CD14-positive monocyte (primary cell): ENCODE measurements around the gene ABCA2. TPM values are rescaled to one million over a fixed set of nuclear protein-coding genes. Genes with fewer than 3 reads are reported as not detected.
A peak's percentile ranks its signal among the peaks of the same experiment; 100 is the strongest.

Source experiments
- DNase-seq, 3 donors: peaks; one replicate each; pipeline ENCODE4 v3.0.0-alpha.2; 2011 to 2022
- H2AFZ ChIP-seq: 2 replicates; pipeline ENCODE4 v1.6.0; 2012; ENCODE audit warnings: mild to moderate bottlenecking, low read depth, low read length, inconsistent platforms; ENCODE audit not compliant: insufficient read depth, poor library complexity, severe bottlenecking
- H3K27ac ChIP-seq, 2 donors: 1 replicate in 1 of 2; 2 replicates in 1 of 2; pipeline ENCODE4 v1.5.1; 2012 to 2013; ENCODE audit warnings: low read length in 2 of 2, control low read depth in 1 of 2, inconsistent platforms in 1 of 2, low read depth in 1 of 2, mild to moderate bottlenecking in 1 of 2
- H3K27me3 ChIP-seq, 2 donors: one replicate each; pipeline versions ENCODE4 v1.6.0 to v1.6.1; 2011 to 2013; ENCODE audit warnings: low read length in 2 of 2; ENCODE audit not compliant: control insufficient read depth in 2 of 2, insufficient read depth in 2 of 2
- H3K36me3 ChIP-seq, 2 donors: replicated peaks in 1 of 2; 1 replicate in 1 of 2; 2 replicates in 1 of 2; pipeline versions ENCODE4 v1.5.1 to v1.6.1; 2012 to 2013; ENCODE audit warnings: low read length in 2 of 2, control low read depth in 1 of 2, inconsistent platforms in 1 of 2, mild to moderate bottlenecking in 1 of 2; ENCODE audit not compliant: insufficient read depth in 2 of 2, control insufficient read depth in 1 of 2
- H3K4me1 ChIP-seq, 2 donors: 1 replicate in 1 of 2; 2 replicates in 1 of 2; pipeline versions ENCODE4 v1.5.1 to v1.6.1; 2012 to 2013; ENCODE audit warnings: low read length in 2 of 2, control low read depth in 1 of 2, inconsistent platforms in 1 of 2, mild to moderate bottlenecking in 1 of 2, moderate library complexity in 1 of 2; ENCODE audit not compliant: insufficient read depth in 2 of 2, control insufficient read depth in 1 of 2
- H3K4me2 ChIP-seq: replicated peaks from 2 replicates; pipeline ENCODE3; 2012; ENCODE audit warnings: low read length, moderate library complexity, mild to moderate bottlenecking; ENCODE audit not compliant: poor library complexity, severe bottlenecking; ENCODE audit errors: extremely low read depth
- H3K4me3 ChIP-seq, 3 experiments: fragments of 200-600 bp in 1 of 3; sonication (generic) in 1 of 3; replicated peaks in 1 of 3; 1 replicate in 2 of 3; 2 replicates in 1 of 3; pipeline ENCODE4 v1.5.1; 2011 to 2013; ENCODE audit warnings: low read length in 3 of 3, mild to moderate bottlenecking in 3 of 3, control low read depth in 2 of 3, low read depth in 2 of 3, inconsistent platforms in 1 of 3, moderate library complexity in 1 of 3
- H3K79me2 ChIP-seq: 2 replicates; pipeline ENCODE4 v1.6.0; 2012; ENCODE audit warnings: mild to moderate bottlenecking, control low read depth, inconsistent platforms, low read length, moderate library complexity; ENCODE audit not compliant: insufficient read depth
- H3K9ac ChIP-seq: 2 replicates; pipeline ENCODE4 v1.6.0; 2017; ENCODE audit warnings: low read length, mild to moderate bottlenecking; ENCODE audit not compliant: insufficient read depth, poor library complexity, severe bottlenecking
- H3K9me3 ChIP-seq, 2 donors: replicated peaks in 1 of 2; 1 replicate in 1 of 2; 2 replicates in 1 of 2; pipeline versions ENCODE4 v1.5.1 to v1.6.1; 2012 to 2013; ENCODE audit warnings: low read length in 2 of 2, control low read depth in 1 of 2; ENCODE audit not compliant: control insufficient read depth in 1 of 2, insufficient read depth in 1 of 2
- H4K20me1 ChIP-seq: 2 replicates; pipeline ENCODE4 v1.6.0; 2012; ENCODE audit warnings: mild to moderate bottlenecking, low read length, control low read depth, moderate library complexity; ENCODE audit not compliant: insufficient read depth
- H3K27ac Mint-ChIP-seq, 7 donors: one replicate each; pipeline ENCODE4 v1.8.0; 2020; ENCODE audit warnings: mild to moderate bottlenecking in 7 of 7, mixed read lengths in 7 of 7, moderate library complexity in 6 of 7, inconsistent platforms in 2 of 7
- H3K27me3 Mint-ChIP-seq, 3 donors: one replicate each; pipeline ENCODE4 v1.8.0; 2021 to 2022; ENCODE audit warnings: low read depth in 3 of 3, mild to moderate bottlenecking in 3 of 3, mixed read lengths in 3 of 3, moderate library complexity in 3 of 3, inconsistent platforms in 1 of 3
- H3K36me3 Mint-ChIP-seq, 2 donors: one replicate each; pipeline ENCODE4 v1.8.0; 2020; ENCODE audit warnings: mixed read lengths in 2 of 2, inconsistent platforms in 1 of 2, mild to moderate bottlenecking in 1 of 2
- H3K4me1 Mint-ChIP-seq: one replicate; pipeline ENCODE4 v1.8.0; 2020; ENCODE audit warnings: mild to moderate bottlenecking, mixed read lengths
- H3K4me3 Mint-ChIP-seq, 2 donors: one replicate each; pipeline ENCODE4 v1.8.0; 2020; ENCODE audit warnings: mild to moderate bottlenecking in 2 of 2, mixed read lengths in 2 of 2, moderate library complexity in 1 of 2
- H3K9me3 Mint-ChIP-seq, 7 donors: one replicate each; pipeline ENCODE4 v1.8.0; 2020 to 2022; ENCODE audit warnings: mixed read lengths in 7 of 7, mild to moderate bottlenecking in 6 of 7, moderate library complexity in 6 of 7, inconsistent platforms in 2 of 7
- WGBS: methylation state at CpG from one replicate; pipeline ENCODE4 v1.1.5; 2013; ENCODE audit warnings: missing lambda C conversion rate; ENCODE audit not compliant: insufficient coverage; 5-methylcytosine and 5-hydroxymethylcytosine counted together
- intact Hi-C, 2 donors: fragments of 100-400 bp; cut with micrococcal nuclease; formaldehyde crosslinking; loops; one replicate each; pipeline versions ENCODE4 v1.15.0 to v1.15.1; 2023
- polyA plus RNA-seq, 3 donors: library from polyadenylated mRNA; depleted of rRNA in 1 of 3; unstranded in 2 of 3; stranded (reverse) in 1 of 3; fragments of 300-500 nt in 2 of 3; fragments of >200 nt in 1 of 3; fragmentation: Illumina TruSeq in 2 of 3; gene quantifications; 1 replicate in 2 of 3; 2 replicates in 1 of 3; pipeline ENCODE4 v1.2.3, GENCODE V29; 2012 to 2021
- TF ChIP-seq, protein P1 (sequence below): fragments of 200-600 bp; IDR thresholded peaks from one replicate; pipeline ENCODE4 v1.8.0; 2022; ENCODE audit warnings: antibody characterized with exemption, mild to moderate bottlenecking

ABCA2 gene
- polyA plus RNA-seq, 3 donors, result 0.18 to 30.7 (median 0.40) TPM

DNA sequence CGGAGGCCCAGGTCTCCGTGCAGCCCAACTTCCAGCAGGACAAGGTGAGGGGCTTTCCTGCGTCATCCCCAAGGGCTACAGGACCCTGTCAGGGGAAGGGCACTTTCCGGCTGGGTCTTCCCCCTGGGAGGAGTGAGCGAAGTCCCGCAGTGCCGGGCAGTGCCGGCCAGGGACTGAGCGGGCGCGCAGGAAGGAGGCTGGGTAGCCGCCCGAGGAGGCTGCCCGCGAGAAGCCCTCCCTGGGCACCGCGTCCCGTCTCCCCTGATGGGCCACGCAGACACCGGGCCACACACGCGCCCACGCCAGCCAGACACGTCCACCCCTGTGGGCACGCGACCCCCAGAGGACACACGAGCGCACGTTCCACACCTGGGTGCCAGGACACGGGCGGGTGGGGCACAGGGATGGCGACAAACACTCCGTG lies 50.4 kb downstream of the ABCA2 start:
- no peak overlapping the region for H3K27ac Mint-ChIP-seq
- H3K27ac ChIP-seq, result no peak overlapping the region
- no peak overlapping the region for H3K9ac ChIP-seq
- peak overlapping the region; percentile 61 for H2AFZ ChIP-seq
- peaks cover 0 to 2% (median 0%) of the 10 kb centered on the region in 7 donors for H3K9me3 Mint-ChIP-seq
- H3K27me3 Mint-ChIP-seq, result peaks cover 17 to 54% (median 22%) of the 10 kb centered on the region in 3 donors
- H3K36me3 ChIP-seq, result no peaks in the 10 kb centered on the region
- no peaks in the 10 kb centered on the region for H3K79me2 ChIP-seq
- no peaks in the 10 kb centered on the region for H3K9me3 ChIP-seq
- peaks cover 0 to 20% of the 10 kb centered on the region in 2 donors for H3K27me3 ChIP-seq
- peaks cover 19% of the 10 kb centered on the region for H3K4me1 Mint-ChIP-seq
- intact Hi-C loops, result no loop called here
- H3K36me3 Mint-ChIP-seq, result no peaks in the 10 kb centered on the region
- H3K4me2 ChIP-seq, result peak overlapping the region; percentile 78
- H3K4me1 ChIP-seq, result peaks cover 22 to 35% of the 10 kb centered on the region in 2 donors
- peak overlapping the region in 1 of 3 experiments; percentile 67 for H3K4me3 ChIP-seq
- peak overlapping the region; percentile 9 to 70 for H3K4me3 Mint-ChIP-seq
- TF ChIP-seq, protein P1, sequence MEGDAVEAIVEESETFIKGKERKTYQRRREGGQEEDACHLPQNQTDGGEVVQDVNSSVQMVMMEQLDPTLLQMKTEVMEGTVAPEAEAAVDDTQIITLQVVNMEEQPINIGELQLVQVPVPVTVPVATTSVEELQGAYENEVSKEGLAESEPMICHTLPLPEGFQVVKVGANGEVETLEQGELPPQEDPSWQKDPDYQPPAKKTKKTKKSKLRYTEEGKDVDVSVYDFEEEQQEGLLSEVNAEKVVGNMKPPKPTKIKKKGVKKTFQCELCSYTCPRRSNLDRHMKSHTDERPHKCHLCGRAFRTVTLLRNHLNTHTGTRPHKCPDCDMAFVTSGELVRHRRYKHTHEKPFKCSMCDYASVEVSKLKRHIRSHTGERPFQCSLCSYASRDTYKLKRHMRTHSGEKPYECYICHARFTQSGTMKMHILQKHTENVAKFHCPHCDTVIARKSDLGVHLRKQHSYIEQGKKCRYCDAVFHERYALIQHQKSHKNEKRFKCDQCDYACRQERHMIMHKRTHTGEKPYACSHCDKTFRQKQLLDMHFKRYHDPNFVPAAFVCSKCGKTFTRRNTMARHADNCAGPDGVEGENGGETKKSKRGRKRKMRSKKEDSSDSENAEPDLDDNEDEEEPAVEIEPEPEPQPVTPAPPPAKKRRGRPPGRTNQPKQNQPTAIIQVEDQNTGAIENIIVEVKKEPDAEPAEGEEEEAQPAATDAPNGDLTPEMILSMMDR, result no peak
- no peaks in the 10 kb centered on the region for H4K20me1 ChIP-seq
- no peak for DNase-seq
- WGBS, result 43% methylated on average over 31 of the region's 33 CpGs

DNA sequence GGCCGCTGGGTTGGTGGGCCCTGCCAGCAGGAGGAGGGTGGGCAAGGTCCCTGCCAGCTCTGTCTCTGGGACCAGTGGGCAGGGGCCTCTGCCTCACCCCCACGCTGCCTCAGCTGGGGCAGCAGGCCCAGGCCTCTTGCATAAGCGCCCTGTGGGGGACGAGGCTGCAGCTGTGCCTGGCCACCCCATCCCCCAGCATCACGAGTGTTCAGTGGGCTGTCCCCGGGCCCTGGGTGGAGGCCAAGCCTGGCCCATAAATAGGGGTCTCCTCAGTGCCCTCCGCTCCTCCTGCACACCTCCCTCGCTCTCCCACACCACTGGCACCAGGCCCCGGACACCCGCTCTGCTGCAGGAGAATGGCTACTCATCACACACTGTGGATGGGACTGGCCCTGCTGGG lies 50.8 kb downstream of the ABCA2 start, which contains the start of gene PTGDS:
Gene PTGDS (plus strand): TSS at position 282 of the 400 bp plus-strand sequence. CDS start 75 bp downstream, at position 357.
- TF ChIP-seq, protein P1, result no peak
- Histone ChIP-seq H3K79me2 (no peaks in the 10 kb centered on the region), H3K9me3 (no peaks in the 10 kb centered on the region), H3K27me3 (peaks cover 0 to 20% of the 10 kb centered on the region in 2 donors), H2AFZ (peak within 1 kb of the TSS; percentile 61), H3K4me2 (peak within 1 kb of the TSS; percentile 78), H4K20me1 (no peaks in the 10 kb centered on the region), H3K4me3 (peak within 1 kb of the TSS in 1 of 3 experiments; percentile 67), H3K36me3 (no peaks in the 10 kb centered on the region), H3K27ac (no peak within 1 kb of the TSS), H3K9ac (no peak within 1 kb of the TSS), H3K4me1 (peaks cover 22 to 35% of the 10 kb centered on the region in 2 donors)
- H3K27ac Mint-ChIP-seq, result peak within 1 kb of the TSS in 1 of 7 donors; percentile 10
- peaks cover 19% of the 10 kb centered on the region for H3K4me1 Mint-ChIP-seq
- H3K4me3 Mint-ChIP-seq, result peak within 1 kb of the TSS; percentile 9 to 70
- no peak for DNase-seq
- WGBS, result 36% methylated on average over 7 of the region's 10 CpGs
- H3K27me3 Mint-ChIP-seq, result peaks cover 17 to 53% (median 21%) of the 10 kb centered on the region in 3 donors
- intact Hi-C loops, result no loop called here
- H3K9me3 Mint-ChIP-seq, result peaks cover 0 to 2% (median 0%) of the 10 kb centered on the region in 7 donors
- no peaks in the 10 kb centered on the region for H3K36me3 Mint-ChIP-seq
